ENCODE measurements around the gene LRRC75A. TPM values are rescaled to one million over a fixed set of nuclear protein-coding genes. Genes with fewer than 3 reads are reported as not detected.

Gene LRRC75A
- total RNA-seq, 1 experiment from 2014 or later: 1.2 TPM

- Histone ChIP-seq H3K4me3 (ENCODE audit: low read depth in 2 of 2, low read length in 2 of 2) (peak within 1 kb of the TSS; percentile 44 to 60), H3K27me3 (ENCODE audit: control insufficient read depth, insufficient read depth, low read length) (no peaks in the 10 kb centered on the region), H3K36me3 (ENCODE audit: control insufficient read depth, insufficient read depth, low read length) (no peaks in the 10 kb centered on the region), H3K9me3 (ENCODE audit: control insufficient read depth, insufficient read depth, low read depth, low read length) (no peaks in the 10 kb centered on the region), H3K4me1 (ENCODE audit: control insufficient read depth, insufficient read depth, low read length) (peaks cover 15% of the 10 kb centered on the region), H3K27ac (ENCODE audit: low read length) (peak within 1 kb of the TSS; percentile 88)
- in situ Hi-C loops (cut with HindIII; ENCODE audit: low pct_unique_long_range_greater_than_20kb, low sequenced_read_pairs): no loop called here
- peak; percentile 80 for ATAC-seq
- no peak for DNase-seq (ENCODE audit: low read depth, low spot score)
- TF ChIP-seq CTCF (IDR thresholded peaks at IDR 0.05) (peak; percentile 90; the same call in 1 of the 2 replicates), POLR2AphosphoS5 (IDR thresholded peaks at IDR 0.05; ENCODE audit: low read depth, low read length) (no peak), SIN3A (IDR thresholded peaks at IDR 0.05; ENCODE audit: borderline replicate concordance, insufficient read depth, low read depth, low read length) (peak; percentile 61; the same call in 1 of the 2 replicates)
- intact Hi-C loops (cut with micrococcal nuclease; ENCODE audit: unreplicated experiment): no loop called here
- CTCF ChIA-PET: interaction anchor here (0.5 to 0.8 kb wide), 4 partner anchors 23 to 109 kb away, joined by 3 to 11 read pairs (median 6); no protein-coding TSS in a partner anchor
- POLR2A ChIA-PET: interaction anchor here (0.6 to 1.0 kb wide), 3 partner anchors 21 to 34 kb away, joined by 3 to 8 read pairs (median 3); partner anchors contain the start of gene UBB
- no TSS peak for BruUV-seq (replicated peaks)
Measured at GRCh38 chr17:16415031-16415924, 76.7 kb downstream of the LRRC75A start, which contains the start of gene TRPV2. TSS of gene TRPV2 (plus strand) at chr17:16415571. CDS start at chr17:16417669, 2,098 bp downstream.

- TF ChIP-seq SIN3A (IDR thresholded peaks at IDR 0.05; ENCODE audit: borderline replicate concordance, insufficient read depth, low read depth, low read length): no peak
- TF ChIP-seq REST (IDR thresholded peaks at IDR 0.05; ENCODE audit: insufficient read depth in 1 of 2, low read depth in 2 of 2, low read length in 1 of 2): no peak
- Histone ChIP-seq H3K4me3 (ENCODE audit: low read depth in 2 of 2, low read length in 2 of 2) (no peak overlapping the region), H3K36me3 (ENCODE audit: control insufficient read depth, insufficient read depth, low read length) (no peaks in the 10 kb centered on the region), H3K9me3 (ENCODE audit: control insufficient read depth, insufficient read depth, low read depth, low read length) (no peaks in the 10 kb centered on the region), H3K27ac (ENCODE audit: low read length) (no peak overlapping the region), H3K27me3 (ENCODE audit: control insufficient read depth, insufficient read depth, low read length) (no peaks in the 10 kb centered on the region), H3K4me1 (ENCODE audit: control insufficient read depth, insufficient read depth, low read length) (peaks cover 4% of the 10 kb centered on the region; the same call in 1 of the 2 replicates)
- ATAC-seq (peak; percentile 54), DNase-seq (ENCODE audit: low read depth, low spot score) (no peak)
- BruUV-seq (replicated peaks): no TSS peak
- in situ Hi-C loops (cut with HindIII; ENCODE audit: low pct_unique_long_range_greater_than_20kb, low sequenced_read_pairs): no loop called here
- ChIA-PET POLR2A (interaction anchor here (0.8 kb wide), 1 partner anchor 31 kb away, joined by 5 read pairs; no protein-coding TSS in a partner anchor), CTCF (no interaction called here)
- intact Hi-C loops (cut with micrococcal nuclease; ENCODE audit: unreplicated experiment): no loop called here
Measured at GRCh38 chr17:16407911-16408588, 83.9 kb downstream of the LRRC75A start.

All from Panc1 (cell line).